RWPE2 (cell line): ENCODE results near the gene NYAP2.

Source experiments
- ATAC-seq: fragments of 200-7000 bp; cut with Tn5 transposase; 3 replicates; pipeline ENCODE4 v1.9.1; 2021; ENCODE audit warnings: low read depth
- DNase-seq: peaks from one replicate; pipeline ENCODE4 v3.0.0-alpha.2; 2020; ENCODE audit warnings: low spot score
- H3K27ac ChIP-seq: fragments of 450-650 bp; 2 replicates; pipeline ENCODE4 v1.5.1; 2017; ENCODE audit warnings: mild to moderate bottlenecking; ENCODE audit not compliant: poor library complexity, severe bottlenecking
- H3K27me3 ChIP-seq: fragments of 250-450 bp; sonication (Bioruptor Pico); 2 replicates; pipeline ENCODE4 v1.5.1; 2021; ENCODE audit warnings: mild to moderate bottlenecking, moderate library complexity; ENCODE audit not compliant: insufficient read depth, poor library complexity, severe bottlenecking
- H3K36me3 ChIP-seq: fragments of 250-450 bp; sonication (Bioruptor Pico); 2 replicates; pipeline ENCODE4 v1.5.1; 2020; ENCODE audit warnings: low read depth, mild to moderate bottlenecking, moderate library complexity
- H3K4me1 ChIP-seq: fragments of 250-450 bp; sonication (Bioruptor Pico); 2 replicates; pipeline ENCODE4 v1.5.1; 2021; ENCODE audit warnings: mild to moderate bottlenecking, moderate library complexity; ENCODE audit not compliant: insufficient read depth, poor library complexity, severe bottlenecking
- H3K4me3 ChIP-seq: fragments of 250-450 bp; sonication (Bioruptor Pico); 2 replicates; pipeline ENCODE4 v1.5.1; 2021; ENCODE audit warnings: mild to moderate bottlenecking, moderate library complexity; ENCODE audit not compliant: severe bottlenecking
- H3K9me3 ChIP-seq: fragments of 250-450 bp; sonication (Bioruptor Pico); 2 replicates; pipeline ENCODE4 v1.5.1; 2021; ENCODE audit warnings: mild to moderate bottlenecking, moderate library complexity; ENCODE audit not compliant: severe bottlenecking
- CTCF ChIP-seq: fragments of 450-650 bp; IDR thresholded peaks from one replicate; pipeline ENCODE4 v1.5.1; 2017; ENCODE audit warnings: mild to moderate bottlenecking, moderate library complexity; ENCODE audit not compliant: poor library complexity, severe bottlenecking

Gene NYAP2

DNA sequence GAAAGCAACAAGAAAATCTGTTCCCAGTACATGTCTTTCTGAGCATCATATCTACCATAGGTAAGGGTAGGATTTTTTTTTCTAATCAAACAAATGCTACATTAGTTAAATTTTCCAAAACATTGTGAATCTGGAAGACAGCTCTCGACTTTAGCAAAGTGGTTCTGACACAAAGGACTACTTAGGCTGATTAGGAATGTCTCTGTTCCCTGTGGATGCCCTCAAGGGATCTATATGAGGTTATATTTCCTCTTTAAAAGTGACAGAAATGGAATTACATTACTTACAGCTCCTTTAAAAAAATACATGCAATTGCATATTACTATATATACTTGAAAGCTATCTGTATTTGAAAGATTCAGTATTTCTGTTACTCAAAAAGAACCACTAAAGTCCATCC is 15.4 kb downstream of the NYAP2 start:
- Histone ChIP-seq H3K27ac (no peak overlapping the region), H3K36me3 (no peaks in the 10 kb centered on the region), H3K9me3 (no peaks in the 10 kb centered on the region), H3K4me1 (no peaks in the 10 kb centered on the region), H3K27me3 (peaks cover 15% of the 10 kb centered on the region), H3K4me3 (no peak overlapping the region)
- DNase-seq (no peak), ATAC-seq (no peak)
- no peak for TF ChIP-seq CTCF

DNA sequence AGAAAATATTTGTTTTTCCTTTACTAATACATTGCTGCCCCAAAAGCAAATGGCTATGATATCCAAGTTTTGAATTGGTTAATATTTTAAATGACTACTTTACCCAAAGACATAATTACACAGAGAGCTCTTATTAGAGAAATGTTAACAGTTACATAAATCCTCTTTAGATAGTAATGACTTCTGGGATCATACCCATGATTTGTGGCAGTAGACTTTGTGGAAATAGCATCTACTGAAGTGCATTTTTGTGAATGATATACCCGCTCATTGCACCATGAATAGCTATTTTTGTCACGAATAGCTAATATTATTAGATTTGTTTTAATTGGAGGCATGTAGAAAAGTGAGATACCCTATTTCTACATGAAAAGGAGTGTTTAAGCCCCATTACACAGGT is 15.8 kb downstream of the NYAP2 start:
- ATAC-seq (no peak), DNase-seq (no peak)
- no peak for TF ChIP-seq CTCF
- no peaks in the 10 kb centered on the region for H3K4me1 ChIP-seq
- no peak overlapping the region for H3K27ac ChIP-seq
- no peaks in the 10 kb centered on the region for H3K9me3 ChIP-seq
- no peak overlapping the region for H3K4me3 ChIP-seq
- H3K27me3 ChIP-seq, result peaks cover 13% of the 10 kb centered on the region
- H3K36me3 ChIP-seq, result no peaks in the 10 kb centered on the region

- H3K4me1 ChIP-seq, result no peaks in the 10 kb centered on the region
- no peak for TF ChIP-seq CTCF
- H3K36me3 ChIP-seq, result no peaks in the 10 kb centered on the region
- H3K4me3 ChIP-seq, result no peak overlapping the region
- H3K9me3 ChIP-seq, result no peaks in the 10 kb centered on the region
- no peak overlapping the region for H3K27ac ChIP-seq
- peaks cover 10% of the 10 kb centered on the region for H3K27me3 ChIP-seq
- ATAC-seq, result no peak
- DNase-seq, result no peak
Observed at GRCh38 chr2:225415792-225416191, 16.3 kb downstream of the NYAP2 start.

- no peaks in the 10 kb centered on the region for H3K9me3 ChIP-seq
- no peak for ATAC-seq
- no peak overlapping the region for H3K27ac ChIP-seq
- no peaks in the 10 kb centered on the region for H3K36me3 ChIP-seq
- no peak for DNase-seq
- TF ChIP-seq CTCF, result no peak
- H3K4me1 ChIP-seq, result no peaks in the 10 kb centered on the region
- peaks cover 10% of the 10 kb centered on the region for H3K27me3 ChIP-seq
- H3K4me3 ChIP-seq, result no peak overlapping the region
Observed at GRCh38 chr2:225416616-225417367, 17.3 kb downstream of the NYAP2 start.

DNA sequence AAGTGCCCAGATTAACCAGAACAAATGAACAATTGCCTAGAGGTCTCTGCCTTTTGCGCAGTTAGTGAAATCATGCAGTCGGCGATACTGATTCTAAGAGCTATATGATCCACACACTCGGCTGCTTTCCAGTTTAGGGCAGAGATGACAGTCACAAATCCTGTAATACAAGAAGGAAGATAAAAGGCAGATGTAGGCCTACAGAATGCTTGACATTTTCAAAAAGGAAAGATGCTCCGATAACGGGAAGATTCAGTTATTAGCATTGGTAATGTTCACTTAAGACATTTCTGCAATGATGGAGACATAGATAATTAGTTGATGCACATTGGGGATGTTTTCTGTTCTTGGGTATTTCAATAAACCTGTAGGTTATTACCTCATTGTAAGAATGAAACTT is 19.5 kb downstream of the NYAP2 start:
- Histone ChIP-seq H3K27me3 (peaks cover 10% of the 10 kb centered on the region), H3K9me3 (no peaks in the 10 kb centered on the region), H3K4me1 (no peaks in the 10 kb centered on the region), H3K36me3 (no peaks in the 10 kb centered on the region), H3K4me3 (no peak overlapping the region), H3K27ac (no peak overlapping the region)
- ATAC-seq, result no peak
- no peak for TF ChIP-seq CTCF
- no peak for DNase-seq
